Endothelial cell of umbilical vein (primary cell): Measurements from ENCODE around the gene BLTP2. TPM values are rescaled to one million over a fixed set of nuclear protein-coding genes. Genes with fewer than 3 reads are reported as not detected.

Experiments used
- BruUV-seq: library from RNA; stranded (reverse); fragments of 400-500 nt; replicated peaks from 2 replicates; lab custom pipeline; 2021; lab: Mats Ljungman, UMichigan
- CTCF ChIA-PET: fragments of 300-600, 350-600 bp; sonication (Branson Sonifier 250); formaldehyde crosslinking; loops from one replicate; lab custom pipeline; 2021; ENCODE audit warnings: antibody characterized with exemption, inconsistent platforms; lab: Charles Lee
- POLR2A ChIA-PET: fragments of 300-600, 350-600 bp; sonication (Branson Sonifier 250); formaldehyde crosslinking; loops from one replicate; lab custom pipeline; 2021; ENCODE audit warnings: antibody characterized with exemption, inconsistent platforms; lab: Charles Lee
- DNase-seq: peaks from one replicate; pipeline ENCODE4 v3.0.0-alpha.2; 2011; ENCODE audit warnings: low read depth, low spot score
- FAIRE-seq: peaks from 2 replicates; lab custom pipeline; 2011; peaks lifted over from hg19 to GRCh38; lab: Jason Lieb, UNC
- H2AFZ ChIP-seq: 2 replicates; pipeline ENCODE4 v1.6.0; 2012; ENCODE audit warnings: low read depth, low read length, control low read depth, inconsistent platforms
- H3K27ac ChIP-seq: 2 replicates; pipeline ENCODE4 v1.5.1; 2011; ENCODE audit warnings: low read depth, mild to moderate bottlenecking, control low read depth, low read length, moderate library complexity; ENCODE audit not compliant: insufficient read depth
- H3K27me3 ChIP-seq, 2 experiments: 2 replicates each; pipeline versions ENCODE4 v1.6.0 to v1.6.1; 2011; ENCODE audit warnings: low read length in 2 of 2, mixed read lengths in 1 of 2; ENCODE audit not compliant: control insufficient read depth in 2 of 2, insufficient read depth in 2 of 2
- H3K36me3 ChIP-seq, 2 experiments: 2 replicates in 1 of 2; 3 replicates in 1 of 2; pipeline ENCODE4 v1.5.1; 2011; ENCODE audit warnings: low read length in 2 of 2, mild to moderate bottlenecking in 1 of 2, moderate library complexity in 1 of 2; ENCODE audit not compliant: control insufficient read depth in 2 of 2, insufficient read depth in 2 of 2; ENCODE audit errors: extremely low read depth in 1 of 2
- H3K4me1 ChIP-seq: 3 replicates; pipeline ENCODE4 v1.5.1; 2011; ENCODE audit warnings: mild to moderate bottlenecking, low read length; ENCODE audit not compliant: control insufficient read depth, insufficient read depth; ENCODE audit errors: extremely low read depth
- H3K4me2 ChIP-seq: 2 replicates; pipeline ENCODE4 v1.6.1; 2011; ENCODE audit warnings: low read length, control low read depth, mixed read lengths; ENCODE audit not compliant: insufficient read depth
- H3K4me3 ChIP-seq, 3 experiments: fragments of 200-600 bp in 1 of 3; sonication (generic), shearing (Covaris generic) in 1 of 3; replicated peaks in 1 of 3; 2 replicates each; pipeline ENCODE4 v1.5.1; 2011 to 2016; ENCODE audit warnings: control low read depth in 3 of 3, low read length in 3 of 3, mild to moderate bottlenecking in 2 of 3, inconsistent platforms in 1 of 3, low read depth in 1 of 3, moderate library complexity in 1 of 3; ENCODE audit not compliant: insufficient read depth in 1 of 3
- H3K79me2 ChIP-seq: 2 replicates; pipeline ENCODE4 v1.6.0; 2012; ENCODE audit warnings: low read length, inconsistent platforms; ENCODE audit not compliant: control insufficient read depth, insufficient read depth
- H3K9ac ChIP-seq: replicated peaks from 2 replicates; pipeline ENCODE3; 2011; ENCODE audit warnings: low read length, control low read depth; ENCODE audit not compliant: insufficient read depth; ENCODE audit errors: extremely low read depth
- H3K9me1 ChIP-seq: replicated peaks from 3 replicates; pipeline ENCODE4 v1.6.0; 2011; ENCODE audit warnings: mild to moderate bottlenecking, low read length; ENCODE audit not compliant: control insufficient read depth, insufficient read depth; ENCODE audit errors: extremely low read depth
- H3K9me3 ChIP-seq: replicated peaks from 2 replicates; pipeline ENCODE4 v1.5.1; 2012; ENCODE audit warnings: low read length, inconsistent platforms; ENCODE audit not compliant: control insufficient read depth, insufficient read depth
- H4K20me1 ChIP-seq: replicated peaks from 2 replicates; pipeline ENCODE3; 2011; ENCODE audit warnings: mild to moderate bottlenecking, low read length; ENCODE audit not compliant: control insufficient read depth, insufficient read depth; ENCODE audit errors: extremely low read depth
- CTCF ChIP-seq, 2 donors: IDR thresholded peaks; 1 replicate in 1 of 2; 2 replicates in 1 of 2; pipeline ENCODE4 v1.5.1; 2011; ENCODE audit warnings: low read length in 2 of 2, mild to moderate bottlenecking in 2 of 2, moderate library complexity in 2 of 2, control low read depth in 1 of 2, inconsistent platforms in 1 of 2, low read depth in 1 of 2; ENCODE audit not compliant: insufficient read depth in 1 of 2; ENCODE audit errors: extremely low read depth in 1 of 2
- EZH2 ChIP-seq: IDR thresholded peaks from 2 replicates; pipeline ENCODE4 v1.6.1; 2012; ENCODE audit warnings: borderline replicate concordance, low read depth, mild to moderate bottlenecking, moderate library complexity, low read length, inconsistent platforms; ENCODE audit not compliant: severe bottlenecking
- FOS ChIP-seq: IDR thresholded peaks from 2 replicates; pipeline ENCODE4 v1.6.1; 2011; ENCODE audit warnings: mild to moderate bottlenecking, low read length, moderate library complexity, borderline replicate concordance; ENCODE audit not compliant: insufficient read depth
- GATA2 ChIP-seq: IDR thresholded peaks from 2 replicates; pipeline ENCODE4 v1.7.0; 2011; ENCODE audit warnings: low read depth, mild to moderate bottlenecking, moderate library complexity, mixed read lengths, low read length; ENCODE audit not compliant: insufficient read length, insufficient read depth
- JUN ChIP-seq: IDR thresholded peaks from 2 replicates; pipeline ENCODE4 v1.6.1; 2011; ENCODE audit warnings: borderline replicate concordance, low read depth; ENCODE audit not compliant: insufficient read length, insufficient read depth
- MYC ChIP-seq: IDR thresholded peaks from one replicate; pipeline ENCODE4 v1.6.1; 2011; ENCODE audit warnings: mild to moderate bottlenecking, low read depth, low read length
- POLR2A ChIP-seq: IDR thresholded peaks from 2 replicates; pipeline ENCODE4 v1.6.1; 2012; ENCODE audit warnings: low read depth, mild to moderate bottlenecking, control low read depth, low read length
- POLR2AphosphoS5 ChIP-seq: IDR thresholded peaks from 2 replicates; pipeline ENCODE4 v1.6.1; 2012; ENCODE audit warnings: low read depth, mild to moderate bottlenecking, control low read depth, low read length, moderate library complexity; ENCODE audit not compliant: insufficient read depth
- dilution Hi-C: fragments of 300-500 bp; cut with MboI; formaldehyde crosslinking; loops from one replicate; pipeline ENCODE4 v1.15.0; 2019; ENCODE audit warnings: low sequenced_read_pairs; ENCODE audit not compliant: extremely low pct_ligation_motif_present
- intact Hi-C: fragments of 100-400 bp; cut with micrococcal nuclease; formaldehyde crosslinking; loops from one replicate; pipeline ENCODE4 v1.10.0; 2022
- polyA plus RNA-seq, 4 experiments: library from polyadenylated mRNA; depleted of rRNA in 3 of 4; stranded (reverse) in 3 of 4; unstranded in 1 of 4; fragments of >200 nt; gene quantifications; 2 replicates each; pipeline versions ENCODE4 v1.2.1 to v1.2.3, GENCODE V29; 2011 to 2012; ENCODE audit warnings: missing spikeins in 1 of 4
- total RNA-seq: library from RNA; stranded (reverse); gene quantifications from 2 replicates; pipeline ENCODE4 v1.2.3, GENCODE V29; 2021
- TF ChIP-seq, protein P1 (sequence below): IDR thresholded peaks from 2 replicates; pipeline ENCODE4 v1.6.1; 2011; ENCODE audit not compliant: insufficient read depth, insufficient read length

The BLTP2 gene
- total and polyA plus RNA-seq, 2 donors (not counting 3 experiments of a cell fraction or from before 2014, with no cell fraction given): 91.4 to 164 TPM

DNA sequence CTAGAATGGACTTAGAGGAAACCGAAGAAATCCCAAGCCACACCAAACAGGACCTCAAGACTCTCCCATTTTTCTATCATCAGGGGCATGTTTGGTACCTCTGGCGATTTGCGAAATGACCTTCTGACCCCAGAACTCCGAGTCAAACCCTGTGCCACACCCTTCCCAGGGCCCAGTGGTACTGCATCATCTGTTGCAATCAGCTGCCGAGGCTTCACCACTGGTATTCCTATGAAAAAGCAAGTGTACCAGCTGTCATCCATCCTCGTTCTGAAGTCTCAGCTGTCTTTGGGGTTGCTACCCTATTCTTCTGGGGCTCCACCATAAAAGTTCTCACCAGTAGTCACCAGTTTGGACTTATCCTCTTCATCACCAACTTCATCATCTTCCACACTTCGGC is 28.7 kb downstream of the BLTP2 start:
- intact Hi-C loops: no loop called here

More for the DNA sequence above, 28.7 kb downstream of the BLTP2 start:
- Histone ChIP-seq H3K4me3 (no peak overlapping the region), H3K27ac (no peak overlapping the region), H3K4me1 (peaks cover 7% of the 10 kb centered on the region), H3K27me3 (no peaks in the 10 kb centered on the region), H3K9me1 (no peaks in the 10 kb centered on the region), H3K9me3 (no peaks in the 10 kb centered on the region), H3K79me2 (no peaks in the 10 kb centered on the region), H4K20me1 (no peaks in the 10 kb centered on the region), H3K36me3 (peaks cover 38 to 50% of the 10 kb centered on the region in 2 experiments), H3K9ac (no peak overlapping the region), H2AFZ (no peak overlapping the region), H3K4me2 (no peak overlapping the region)
- DNase-seq: no peak
- TF ChIP-seq FOS: no peak
- no peak for TF ChIP-seq POLR2A
- no peak for TF ChIP-seq EZH2
- no peak for TF ChIP-seq JUN
- TF ChIP-seq MYC: no peak
- no peak for TF ChIP-seq CTCF (IDR thresholded peaks at IDR 0.05; ENCODE audit: extremely low read depth in 1 of 2, insufficient read depth in 1 of 2, low read depth in 1 of 2, low read length in 2 of 2)
- TF ChIP-seq GATA2: no peak
- TF ChIP-seq, protein P1, sequence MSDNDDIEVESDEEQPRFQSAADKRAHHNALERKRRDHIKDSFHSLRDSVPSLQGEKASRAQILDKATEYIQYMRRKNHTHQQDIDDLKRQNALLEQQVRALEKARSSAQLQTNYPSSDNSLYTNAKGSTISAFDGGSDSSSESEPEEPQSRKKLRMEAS: no peak
- TF ChIP-seq POLR2AphosphoS5: no peak
- CTCF ChIA-PET: interaction anchor here (1.3 to 2.6 kb wide), 2 partner anchors 29 to 31 kb away, joined by 4 to 5 read pairs; partner anchors contain the start of gene BLTP2
- POLR2A ChIA-PET: no interaction called here
- dilution Hi-C loops: no loop called here
- BruUV-seq: no TSS peak
- no peak for FAIRE-seq
